Neural crest cell (in vitro differentiated cells): ENCODE results near the gene SUPT20HL1. TPM values are rescaled to one million over a fixed set of nuclear protein-coding genes. Genes with fewer than 3 reads are reported as not detected.
"Not testable (repeated sequence)": the region's sequence is repeated elsewhere in the genome, so short reads cannot be mapped to it uniquely, and the experiment has no call there.

ENCODE experiments used
- DNase-seq: peaks from one replicate; pipeline ENCODE4 v3.0.0; 2021; ENCODE audit warnings: low read depth, mixed read lengths, low spot score
- H3K27ac Mint-ChIP-seq: one replicate; pipeline ENCODE4 v1.8.0; 2021; ENCODE audit warnings: mild to moderate bottlenecking, mixed read lengths; ENCODE audit not compliant: unreplicated experiment
- H3K27me3 Mint-ChIP-seq: 2 replicates; pipeline ENCODE4 v1.8.0; 2021; ENCODE audit warnings: low read depth, mild to moderate bottlenecking, mixed read lengths
- H3K36me3 Mint-ChIP-seq: 2 replicates; pipeline ENCODE4 v1.8.0; 2021; ENCODE audit warnings: low read depth, mild to moderate bottlenecking, mixed read lengths
- H3K4me1 Mint-ChIP-seq: 2 replicates; pipeline ENCODE4 v1.8.0; 2021; ENCODE audit warnings: mixed read lengths
- H3K4me3 Mint-ChIP-seq: one replicate; pipeline ENCODE4 v1.8.0; 2021; ENCODE audit warnings: mild to moderate bottlenecking, mixed read lengths
- H3K9me3 Mint-ChIP-seq: 2 replicates; pipeline ENCODE4 v1.8.0; 2021; ENCODE audit warnings: mixed read lengths
- total RNA-seq: library from RNA; stranded (reverse); gene quantifications from 2 replicates; pipeline ENCODE4 v1.2.1, GENCODE V29; 2021
- TF ChIP-seq, protein P1 (sequence below): fragments of 200-600 bp; sonication (generic); conservative IDR thresholded peaks from 2 replicates; pipeline ENCODE4 v1.5.0; 2021; ENCODE audit warnings: antibody characterized with exemption, mild to moderate bottlenecking

Gene SUPT20HL1
- total RNA-seq, 1 donor from 2014 or later: not detected

DNA sequence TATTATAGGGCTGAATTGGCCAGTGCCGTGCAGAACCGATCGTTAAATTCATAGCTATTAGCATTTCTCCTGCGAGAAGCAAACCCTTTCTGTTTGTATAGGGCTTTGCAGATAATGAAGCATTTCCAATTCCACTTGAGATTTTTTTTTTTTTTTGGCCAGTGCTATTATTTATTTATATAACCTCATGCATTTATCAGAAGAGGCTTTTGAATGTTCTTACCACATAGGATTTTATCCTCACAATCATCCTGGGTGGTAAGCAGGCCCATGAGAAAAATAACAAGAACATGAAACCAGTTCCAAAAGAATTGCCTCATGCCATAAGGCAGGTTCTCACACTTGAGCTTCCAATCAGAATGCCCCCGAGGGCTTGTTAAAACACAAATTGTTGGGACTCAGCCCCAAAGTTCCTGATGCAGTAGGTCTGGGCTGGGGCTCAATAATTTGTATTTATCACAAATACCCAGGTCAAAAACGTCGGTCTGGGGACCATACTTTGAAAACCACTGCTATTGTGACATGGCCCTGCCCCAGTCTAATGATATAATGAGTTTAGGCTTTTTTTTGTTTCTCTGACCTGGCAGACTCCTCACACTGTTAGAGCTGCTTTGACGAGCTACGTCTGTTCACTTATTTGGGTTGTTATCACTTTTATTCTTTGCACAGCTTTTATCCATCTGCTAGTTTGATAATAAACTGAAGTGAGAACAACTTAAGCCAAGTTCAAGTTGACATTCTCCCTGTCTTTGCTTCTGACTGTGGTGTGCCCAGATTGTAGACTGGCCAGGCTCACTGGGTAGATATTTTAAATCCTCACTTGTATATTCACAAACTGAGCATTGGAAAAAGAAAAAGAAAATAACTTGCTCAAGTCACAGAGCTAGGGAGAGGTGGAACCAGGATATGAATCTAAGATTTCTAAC is 20.1 kb downstream of the SUPT20HL1 start:
- H3K4me3 Mint-ChIP-seq: no peak overlapping the region
- TF ChIP-seq, protein P1, sequence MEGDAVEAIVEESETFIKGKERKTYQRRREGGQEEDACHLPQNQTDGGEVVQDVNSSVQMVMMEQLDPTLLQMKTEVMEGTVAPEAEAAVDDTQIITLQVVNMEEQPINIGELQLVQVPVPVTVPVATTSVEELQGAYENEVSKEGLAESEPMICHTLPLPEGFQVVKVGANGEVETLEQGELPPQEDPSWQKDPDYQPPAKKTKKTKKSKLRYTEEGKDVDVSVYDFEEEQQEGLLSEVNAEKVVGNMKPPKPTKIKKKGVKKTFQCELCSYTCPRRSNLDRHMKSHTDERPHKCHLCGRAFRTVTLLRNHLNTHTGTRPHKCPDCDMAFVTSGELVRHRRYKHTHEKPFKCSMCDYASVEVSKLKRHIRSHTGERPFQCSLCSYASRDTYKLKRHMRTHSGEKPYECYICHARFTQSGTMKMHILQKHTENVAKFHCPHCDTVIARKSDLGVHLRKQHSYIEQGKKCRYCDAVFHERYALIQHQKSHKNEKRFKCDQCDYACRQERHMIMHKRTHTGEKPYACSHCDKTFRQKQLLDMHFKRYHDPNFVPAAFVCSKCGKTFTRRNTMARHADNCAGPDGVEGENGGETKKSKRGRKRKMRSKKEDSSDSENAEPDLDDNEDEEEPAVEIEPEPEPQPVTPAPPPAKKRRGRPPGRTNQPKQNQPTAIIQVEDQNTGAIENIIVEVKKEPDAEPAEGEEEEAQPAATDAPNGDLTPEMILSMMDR: no peak
- H3K27ac Mint-ChIP-seq: no peak overlapping the region
- H3K27me3 Mint-ChIP-seq: peaks cover 41% of the 10 kb centered on the region
- DNase-seq: no peak
- H3K9me3 Mint-ChIP-seq: no peaks in the 10 kb centered on the region
- no peaks in the 10 kb centered on the region for H3K36me3 Mint-ChIP-seq
- H3K4me1 Mint-ChIP-seq: no peaks in the 10 kb centered on the region

DNA sequence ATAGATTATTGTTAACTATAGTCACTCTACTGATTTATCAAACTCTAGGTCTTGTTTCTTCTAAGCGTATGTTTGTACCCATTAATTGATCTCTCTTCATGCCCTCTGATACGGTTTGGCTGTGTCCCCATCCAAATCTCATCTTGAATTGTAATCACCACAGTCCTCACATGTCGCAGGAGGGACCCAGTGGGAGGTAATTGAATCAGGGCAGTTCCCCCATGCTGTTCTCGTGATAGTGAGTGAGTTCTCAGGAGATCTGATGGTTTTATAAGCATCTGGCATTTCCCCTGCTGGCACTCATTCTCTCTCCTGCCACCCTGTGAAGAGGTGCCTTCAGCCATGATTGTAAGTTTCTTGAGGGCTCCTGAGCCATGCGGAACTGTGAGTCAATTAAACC is 21.9 kb downstream of the SUPT20HL1 start:
- not testable (repeated sequence) for H3K9me3 Mint-ChIP-seq, DNase-seq, H3K4me1 Mint-ChIP-seq, H3K4me3 Mint-ChIP-seq, H3K36me3 Mint-ChIP-seq, H3K27ac Mint-ChIP-seq
- H3K27me3 Mint-ChIP-seq: peaks cover 51% of the 10 kb centered on the region

DNA sequence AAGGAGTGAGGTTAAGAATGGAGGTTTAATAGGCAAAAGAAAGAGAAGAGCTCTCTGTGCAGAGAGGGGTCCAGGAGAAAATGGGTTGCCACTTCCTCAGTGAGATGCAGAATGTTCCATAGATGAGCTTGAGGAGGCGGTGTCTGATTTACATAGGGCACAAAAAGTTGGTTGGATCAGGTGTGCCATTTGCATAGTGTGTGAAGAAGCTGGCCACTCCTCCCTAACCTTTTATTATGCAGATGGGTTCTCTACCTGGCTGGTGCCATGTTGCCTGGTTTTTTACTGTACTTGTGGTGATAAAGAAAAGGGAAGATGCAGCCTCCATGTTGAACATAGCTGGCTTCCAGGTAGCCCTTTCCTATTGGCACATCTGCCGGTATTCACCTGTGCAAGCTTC is 27.3 kb downstream of the SUPT20HL1 start:
- Mint-ChIP-seq H3K27ac (no peak overlapping the region), H3K9me3 (no peaks in the 10 kb centered on the region), H3K27me3 (peaks cover 50% of the 10 kb centered on the region), H3K36me3 (no peaks in the 10 kb centered on the region), H3K4me1 (no peaks in the 10 kb centered on the region), H3K4me3 (no peak overlapping the region)
- no peak for DNase-seq
- TF ChIP-seq, protein P1: no peak

DNA sequence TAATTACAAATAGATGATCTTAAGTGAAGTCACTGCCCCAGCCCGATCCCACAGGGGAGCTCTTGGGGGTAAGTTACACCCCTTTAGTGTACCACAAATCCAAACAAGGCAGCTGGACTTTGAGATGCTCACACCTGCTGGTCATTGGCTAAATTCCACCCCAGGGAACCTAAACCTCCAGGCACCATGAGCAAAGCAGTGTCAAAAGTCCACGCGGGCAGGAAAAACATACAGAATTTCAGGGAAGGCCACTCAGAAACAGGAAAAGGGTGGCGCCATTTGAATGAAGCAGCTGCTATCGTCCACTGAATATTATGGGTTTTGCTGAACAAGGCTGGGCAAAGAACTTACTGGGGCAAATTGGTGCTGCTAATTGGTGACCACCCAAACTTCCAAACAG is 30.9 kb downstream of the SUPT20HL1 start:
- Mint-ChIP-seq H3K4me1 (no peaks in the 10 kb centered on the region), H3K4me3 (no peak overlapping the region), H3K27ac (no peak overlapping the region), H3K27me3 (peaks cover 41% of the 10 kb centered on the region), H3K36me3 (no peaks in the 10 kb centered on the region), H3K9me3 (no peaks in the 10 kb centered on the region)
- no peak for DNase-seq
- TF ChIP-seq, protein P1: no peak

DNA sequence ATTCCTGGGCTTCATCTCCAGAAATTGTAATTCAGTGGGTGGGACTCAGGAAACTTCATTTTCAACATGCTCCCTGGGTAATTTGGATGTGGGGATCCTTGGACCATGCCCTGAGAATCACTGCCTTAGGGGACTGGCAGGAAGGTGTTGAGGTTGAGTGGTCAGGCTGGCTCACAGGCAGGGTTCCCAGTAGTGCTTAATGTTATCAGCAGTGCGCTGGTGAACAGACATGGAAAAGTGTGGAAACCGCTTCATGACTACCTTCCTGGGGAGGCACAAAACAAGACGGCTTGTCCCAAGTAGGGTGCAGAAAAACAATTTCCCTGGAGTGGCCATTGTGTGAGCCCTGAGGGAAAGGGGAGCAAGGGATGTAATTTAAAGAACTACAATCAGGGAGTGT is 31.4 kb downstream of the SUPT20HL1 start:
- Mint-ChIP-seq H3K9me3 (no peaks in the 10 kb centered on the region), H3K27me3 (peaks cover 38% of the 10 kb centered on the region), H3K4me1 (no peaks in the 10 kb centered on the region), H3K27ac (no peak overlapping the region), H3K36me3 (no peaks in the 10 kb centered on the region), H3K4me3 (no peak overlapping the region)
- DNase-seq: no peak
- TF ChIP-seq, protein P1: no peak

DNA sequence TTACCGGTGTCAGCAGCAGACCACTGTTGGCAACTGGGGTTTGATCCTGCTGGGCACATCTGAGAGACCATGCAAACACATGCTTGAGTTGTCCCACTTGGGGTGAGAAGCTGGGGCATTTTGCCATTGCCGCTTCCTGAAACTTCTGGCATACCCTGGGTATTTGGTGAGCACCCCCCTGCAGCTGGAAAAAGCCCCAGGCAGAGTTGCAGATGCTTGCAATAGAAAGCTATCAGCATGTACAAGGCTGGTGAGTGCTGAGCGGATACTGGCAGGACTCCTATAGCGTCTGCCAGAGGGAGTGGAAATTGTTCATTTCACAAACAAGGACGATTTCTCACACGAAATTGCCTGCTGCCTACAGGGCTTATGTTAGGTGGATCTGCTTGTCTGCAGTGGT is 32.3 kb downstream of the SUPT20HL1 start:
- H3K9me3 Mint-ChIP-seq: no peaks in the 10 kb centered on the region
- H3K27me3 Mint-ChIP-seq: peaks cover 31% of the 10 kb centered on the region

More for the DNA sequence above, 32.3 kb downstream of the SUPT20HL1 start:
- no peaks in the 10 kb centered on the region for H3K36me3 Mint-ChIP-seq
- TF ChIP-seq, protein P1: no peak
- no peak overlapping the region for H3K4me3 Mint-ChIP-seq
- DNase-seq: no peak
- H3K4me1 Mint-ChIP-seq: no peaks in the 10 kb centered on the region
- no peak overlapping the region for H3K27ac Mint-ChIP-seq
